Loucy (cell line): ENCODE data around the gene SLC27A4.
A peak's percentile ranks its signal among the peaks of the same experiment; 100 is the strongest.

ENCODE experiments used
- H2AFZ ChIP-seq: fragments of 200-600 bp; sonication (generic); 2 replicates; pipeline ENCODE4 v1.6.0; 2016; ENCODE audit warnings: antibody characterized with exemption, mild to moderate bottlenecking, low read length, moderate library complexity
- H3F3A ChIP-seq: fragments of 200-600 bp; 2 replicates; pipeline ENCODE4 v1.6.0; 2016; ENCODE audit warnings: antibody characterized with exemption, low read depth, mild to moderate bottlenecking
- H3K27me3 ChIP-seq: fragments of 200-600 bp; sonication (generic); 2 replicates; pipeline ENCODE4 v1.6.1; 2014; ENCODE audit warnings: low read length, mild to moderate bottlenecking; ENCODE audit not compliant: insufficient read depth, poor library complexity, severe bottlenecking
- H3K36me3 ChIP-seq: fragments of 200-600 bp; sonication (generic); 2 replicates; pipeline ENCODE4 v1.6.1; 2016; ENCODE audit warnings: low read length; ENCODE audit not compliant: insufficient read depth
- H3K4me1 ChIP-seq: fragments of 200-600 bp; sonication (generic); 2 replicates; pipeline ENCODE4 v1.5.1; 2014; ENCODE audit warnings: low read length, mild to moderate bottlenecking; ENCODE audit not compliant: insufficient read depth, poor library complexity, severe bottlenecking
- H3K4me2 ChIP-seq: fragments of 200-600 bp; sonication (generic); 2 replicates; pipeline ENCODE4 v1.6.0; 2014; ENCODE audit warnings: antibody characterized with exemption, low read length, low read depth, mild to moderate bottlenecking; ENCODE audit not compliant: poor library complexity, severe bottlenecking
- H3K4me3 ChIP-seq: fragments of 200-600 bp; sonication (generic); 2 replicates; pipeline ENCODE4 v1.5.1; 2014; ENCODE audit warnings: low read length, mild to moderate bottlenecking, mixed read lengths; ENCODE audit not compliant: poor library complexity, severe bottlenecking
- H3K79me2 ChIP-seq: fragments of 200-600 bp; sonication (generic); 2 replicates; pipeline ENCODE4 v1.6.1; 2014; ENCODE audit warnings: low read length; ENCODE audit not compliant: insufficient read depth
- H3K9ac ChIP-seq: fragments of 200-600 bp; sonication (generic); 2 replicates; pipeline ENCODE4 v1.6.0; 2014; ENCODE audit warnings: mild to moderate bottlenecking, low read depth, low read length, moderate library complexity; ENCODE audit not compliant: poor library complexity, severe bottlenecking
- H3K9me2 ChIP-seq: fragments of 200-600 bp; sonication (generic); replicated peaks from 2 replicates; pipeline ENCODE4 v1.6.1; 2016; ENCODE audit warnings: low read depth, low read length, mixed read lengths
- H3K9me3 ChIP-seq: fragments of 200-600 bp; sonication (generic); 2 replicates; pipeline ENCODE4 v1.6.1; 2014; ENCODE audit warnings: mild to moderate bottlenecking, antibody characterized with exemption, low read length, low read depth; ENCODE audit not compliant: insufficient read depth
- H4K20me1 ChIP-seq: fragments of 200-600 bp; sonication (generic); 2 replicates; pipeline ENCODE4 v1.6.0; 2014; ENCODE audit warnings: antibody characterized with exemption, low read length, mild to moderate bottlenecking; ENCODE audit not compliant: insufficient read depth, poor library complexity, severe bottlenecking
- CTCF ChIP-seq: fragments of 200-600 bp; sonication (generic); conservative IDR thresholded peaks from 2 replicates; pipeline ENCODE4 v1.5.1; 2014; ENCODE audit warnings: mild to moderate bottlenecking, antibody characterized with exemption, low read length
- EZH2phosphoT487 ChIP-seq: fragments of 200-600 bp; IDR thresholded peaks from 2 replicates; pipeline ENCODE4 v1.6.1; 2018; ENCODE audit warnings: antibody characterized with exemption, mild to moderate bottlenecking, moderate library complexity, borderline replicate concordance

SLC27A4 gene

GRCh38 chr9:128323791-128324190, 16.5 kb upstream of the SLC27A4 start:
- Histone ChIP-seq H3K9ac (peak overlapping the region; percentile 86), H3K4me1 (peaks cover 8% of the 10 kb centered on the region), H2AFZ (no peak overlapping the region), H3K36me3 (no peaks in the 10 kb centered on the region), H3K4me3 (peak overlapping the region; percentile 95), H3K79me2 (peaks cover 38% of the 10 kb centered on the region), H3K4me2 (peak overlapping the region; percentile 93), H4K20me1 (peaks cover 7% of the 10 kb centered on the region), H3F3A (no peaks in the 10 kb centered on the region), H3K9me3 (no peaks in the 10 kb centered on the region), H3K9me2 (no peaks in the 10 kb centered on the region), H3K27me3 (no peaks in the 10 kb centered on the region)
- no peak for TF ChIP-seq EZH2phosphoT487
- no peak for TF ChIP-seq CTCF

- Histone ChIP-seq H3K4me2 (peak overlapping the region; percentile 93), H3K9me3 (no peaks in the 10 kb centered on the region), H4K20me1 (peaks cover 7% of the 10 kb centered on the region), H3K4me3 (no peak overlapping the region), H3K4me1 (peaks cover 8% of the 10 kb centered on the region), H3K9ac (no peak overlapping the region), H2AFZ (no peak overlapping the region), H3K9me2 (no peaks in the 10 kb centered on the region), H3K79me2 (peaks cover 38% of the 10 kb centered on the region), H3F3A (no peaks in the 10 kb centered on the region), H3K36me3 (no peaks in the 10 kb centered on the region), H3K27me3 (no peaks in the 10 kb centered on the region)
- TF ChIP-seq EZH2phosphoT487, result no peak
- TF ChIP-seq CTCF, result no peak
Measured at GRCh38 chr9:128324401-128324800, 15.9 kb upstream of the SLC27A4 start.

- Histone ChIP-seq H3K36me3 (no peaks in the 10 kb centered on the region), H3F3A (no peaks in the 10 kb centered on the region), H3K9me2 (no peaks in the 10 kb centered on the region), H4K20me1 (peaks cover 7% of the 10 kb centered on the region), H3K4me3 (no peak overlapping the region), H3K9me3 (no peaks in the 10 kb centered on the region), H3K79me2 (peaks cover 38% of the 10 kb centered on the region), H2AFZ (no peak overlapping the region), H3K4me1 (peaks cover 8% of the 10 kb centered on the region), H3K27me3 (no peaks in the 10 kb centered on the region), H3K4me2 (no peak overlapping the region), H3K9ac (no peak overlapping the region)
- no peak for TF ChIP-seq CTCF
- no peak for TF ChIP-seq EZH2phosphoT487
Measured at GRCh38 chr9:128325629-128326028, 14.7 kb upstream of the SLC27A4 start.
